ENCODE measurements around the gene COL12A1.
"Not testable (repeated sequence)": the region's sequence is repeated elsewhere in the genome, so short reads cannot be mapped to it uniquely, and the experiment has no call there.

COL12A1 gene

GRCh38 chr6:75211920-75212590 lies 6.2 kb upstream of the COL12A1 start:
- DNase-seq: no peak

- peak; percentile 87 for DNase-seq
These were observed 5.3 kb upstream of the COL12A1 start for GRCh38 chr6:75210885-75211739.

GRCh38 chr6:75209184-75209723 lies 3.4 kb upstream of the COL12A1 start:
- DNase-seq: no peak

- DNase-seq: peak; percentile 89
These were observed 2.7 kb upstream of the COL12A1 start for GRCh38 chr6:75208298-75209183.

- DNase-seq: no peak
These were observed 906 bp upstream of the COL12A1 start for GRCh38 chr6:75206576-75207342.

GRCh38 chr6:75204959-75205775 lies 686 bp downstream of the COL12A1 start:
- peak; percentile 39 for DNase-seq

- peak; percentile 73 for DNase-seq
These were observed 1.5 kb downstream of the COL12A1 start for GRCh38 chr6:75204217-75204958.

GRCh38 chr6:75203721-75204120 lies 2.1 kb downstream of the COL12A1 start:
- DNase-seq: no peak

- DNase-seq: no peak
These were observed 3.1 kb downstream of the COL12A1 start for GRCh38 chr6:75202676-75203131.

GRCh38 chr6:75201901-75202672 lies 3.8 kb downstream of the COL12A1 start:
- peak; percentile 23 for DNase-seq

GRCh38 chr6:75201021-75201420 lies 4.8 kb downstream of the COL12A1 start:
- no peak for DNase-seq

GRCh38 chr6:75199889-75200288 lies 6.0 kb downstream of the COL12A1 start:
- no peak for DNase-seq

GRCh38 chr6:75196081-75196687 lies 9.7 kb downstream of the COL12A1 start:
- DNase-seq: no peak

- no peak for DNase-seq
These were observed 17.5 kb downstream of the COL12A1 start for GRCh38 chr6:75188221-75188925.

- not testable (repeated sequence) for DNase-seq
These were observed 19.3 kb downstream of the COL12A1 start for GRCh38 chr6:75186581-75186980.

- no peak for DNase-seq
These were observed 22.7 kb downstream of the COL12A1 start for GRCh38 chr6:75183099-75183541.

- no peak for DNase-seq
These were observed 25.0 kb downstream of the COL12A1 start for GRCh38 chr6:75180864-75181263.

- DNase-seq: no peak
These were observed 27.1 kb downstream of the COL12A1 start for GRCh38 chr6:75178757-75179156.

Data from hematopoietic multipotent progenitor cell treated with erythropoietin and hydrocortisone succinate and interleukin-3 and kit ligand, for 4 days (in vitro differentiated cells).